Activated CD4-positive, alpha-beta T cell treated with anti-CD3 and anti-CD28 coated beads, Interleukin-2, amount 50 U/mL, for 16 hours (primary cell): Measurements from ENCODE around the gene LSP1.
A peak's percentile ranks its signal among the peaks of the same experiment; 100 is the strongest.

Experiments used
- DNase-seq: peaks from one replicate; pipeline ENCODE4 v3.0.0-alpha.2; 2020

The LSP1 gene

GRCh38 chr11:1825039-1825740, 27.7 kb upstream of the LSP1 start:
- DNase-seq: no peak

GRCh38 chr11:1825785-1826451, 27.0 kb upstream of the LSP1 start:
- DNase-seq: no peak

DNA sequence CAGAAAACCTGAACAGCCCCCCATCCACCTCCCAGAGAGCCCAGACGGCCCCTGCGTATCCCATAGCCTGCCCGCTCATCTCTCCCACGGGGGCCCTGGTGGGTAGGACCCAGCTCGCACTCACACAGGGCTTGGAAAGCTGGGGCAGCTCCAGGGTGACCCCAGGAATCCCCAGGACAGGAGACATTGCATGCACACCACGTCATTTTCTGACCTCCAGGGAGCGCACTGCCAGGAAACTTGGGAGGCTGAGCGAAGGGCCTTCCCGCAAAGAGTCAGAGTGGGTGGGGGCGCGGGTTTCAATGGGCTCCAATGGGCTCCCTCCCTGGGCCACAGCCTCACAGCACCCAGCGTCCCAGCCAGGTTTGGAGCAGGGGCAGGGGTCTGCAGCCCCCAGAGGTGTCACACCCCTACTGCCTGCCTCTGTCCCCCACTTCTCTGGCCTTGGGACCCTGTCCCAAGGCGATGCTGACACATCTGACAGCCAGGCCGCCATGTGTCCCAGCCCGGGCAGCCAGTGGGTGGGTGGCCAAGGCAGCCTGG, 26.3 kb upstream of the LSP1 start:
- no peak for DNase-seq

- DNase-seq: no peak
Measured at GRCh38 chr11:1827095-1827813, 25.6 kb upstream of the LSP1 start.

DNA sequence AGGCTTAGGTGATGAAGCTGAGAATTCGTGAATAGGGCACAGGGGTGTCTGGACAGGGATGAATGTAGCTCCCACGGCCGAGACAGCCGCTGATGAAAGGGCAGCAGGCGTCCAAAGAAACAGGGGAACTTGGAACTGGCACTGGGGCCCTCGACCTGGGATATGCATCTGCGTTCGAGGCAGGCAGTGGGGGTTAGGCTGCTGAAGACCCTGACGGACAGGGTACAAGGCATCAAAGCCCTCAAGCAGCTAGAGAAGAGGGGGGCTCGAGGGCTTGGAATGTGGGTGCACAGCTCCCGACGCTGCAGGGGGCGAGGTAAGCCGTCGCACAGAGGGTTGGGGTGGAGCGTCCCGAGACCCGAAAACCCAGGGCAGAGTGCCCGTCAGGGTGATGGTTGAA, 25.0 kb upstream of the LSP1 start:
- no peak for DNase-seq

- DNase-seq: no peak
Measured at GRCh38 chr11:1828542-1828941, 24.3 kb upstream of the LSP1 start.

DNA sequence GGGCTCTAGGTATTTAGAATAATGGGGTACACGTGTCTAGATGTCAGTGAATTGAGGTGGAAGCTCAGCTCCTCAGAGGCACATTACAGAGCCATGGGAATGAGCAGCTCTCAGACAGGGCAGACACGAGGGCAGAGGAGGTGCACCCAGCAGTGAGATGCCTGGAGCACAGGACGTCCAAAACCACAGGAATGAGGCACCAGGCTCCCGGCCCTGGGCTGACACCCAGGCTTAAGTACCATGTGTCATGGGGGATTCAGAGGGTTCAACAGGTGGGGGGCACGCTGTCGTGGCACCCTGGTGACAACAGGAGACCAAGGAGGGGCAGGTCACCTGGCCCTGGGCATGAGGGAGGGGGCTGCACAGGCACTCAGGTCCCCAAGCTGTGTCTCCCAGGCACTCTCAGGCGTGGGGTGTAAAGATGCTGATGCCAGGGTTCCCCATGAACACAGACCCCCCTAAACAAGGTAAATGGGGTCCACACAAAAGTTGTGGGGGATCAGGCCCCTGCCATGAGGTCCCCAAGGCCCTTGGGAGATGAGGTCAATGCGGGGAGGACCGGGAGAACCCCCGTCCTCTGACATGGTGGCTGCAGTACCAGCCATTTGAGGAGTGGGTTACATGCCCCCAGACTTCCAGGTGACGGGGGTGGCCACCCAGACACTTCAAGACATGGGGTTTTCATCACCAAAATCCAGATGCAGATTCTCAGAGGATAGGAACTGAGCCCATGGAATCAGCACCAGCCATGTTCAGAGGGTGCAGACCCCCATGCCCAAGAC, 23.7 kb upstream of the LSP1 start:
- no peak for DNase-seq

- no peak for DNase-seq
Measured at GRCh38 chr11:1830004-1830321, 22.9 kb upstream of the LSP1 start.

DNA sequence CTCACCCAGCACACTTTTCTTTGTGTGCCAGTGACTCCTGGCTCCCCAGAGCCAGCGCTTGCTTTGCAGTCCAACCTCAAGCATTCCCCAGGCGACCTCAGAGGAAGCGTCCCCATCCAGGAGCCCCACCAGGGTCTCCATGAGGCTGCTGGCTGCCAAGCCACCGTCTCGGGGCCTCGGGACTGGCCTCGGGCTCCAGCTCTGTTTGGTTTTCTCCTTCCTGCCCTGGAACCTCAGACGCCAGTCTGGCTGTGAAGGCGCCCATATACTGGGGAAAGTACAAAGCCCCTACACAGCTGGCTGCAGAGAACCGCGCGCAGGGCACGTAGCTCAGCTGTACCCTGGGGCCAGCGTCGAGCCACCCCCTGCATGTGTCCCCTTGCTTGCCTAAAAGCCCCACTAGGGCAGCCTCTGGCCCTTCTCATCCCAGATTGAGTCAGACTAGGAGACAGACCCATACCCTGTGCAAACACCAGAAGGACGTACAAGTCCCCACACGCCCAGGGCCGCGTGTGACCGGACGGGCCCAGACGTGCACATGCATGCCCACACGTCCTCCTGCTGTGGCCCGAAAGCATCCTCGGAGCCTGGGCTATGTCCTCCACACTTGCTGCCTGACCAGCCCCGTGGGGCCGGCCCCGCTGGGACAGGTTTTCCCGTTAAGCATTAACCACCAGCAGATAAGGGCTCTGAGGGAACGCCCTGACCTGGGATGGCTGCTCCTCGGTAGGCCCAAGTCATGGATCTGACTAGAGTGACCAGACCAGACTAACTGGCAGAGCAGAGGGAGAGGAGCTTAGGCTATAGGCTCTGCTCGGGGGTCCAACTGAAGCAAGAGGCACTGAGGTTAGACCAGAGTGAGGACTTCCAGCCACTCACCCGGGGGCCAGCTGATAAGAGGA, 22.3 kb upstream of the LSP1 start:
- DNase-seq: no peak

GRCh38 chr11:1831338-1832210, 21.3 kb upstream of the LSP1 start:
- DNase-seq: no peak

GRCh38 chr11:1832211-1832919, 20.5 kb upstream of the LSP1 start:
- DNase-seq: peak; percentile 46

DNA sequence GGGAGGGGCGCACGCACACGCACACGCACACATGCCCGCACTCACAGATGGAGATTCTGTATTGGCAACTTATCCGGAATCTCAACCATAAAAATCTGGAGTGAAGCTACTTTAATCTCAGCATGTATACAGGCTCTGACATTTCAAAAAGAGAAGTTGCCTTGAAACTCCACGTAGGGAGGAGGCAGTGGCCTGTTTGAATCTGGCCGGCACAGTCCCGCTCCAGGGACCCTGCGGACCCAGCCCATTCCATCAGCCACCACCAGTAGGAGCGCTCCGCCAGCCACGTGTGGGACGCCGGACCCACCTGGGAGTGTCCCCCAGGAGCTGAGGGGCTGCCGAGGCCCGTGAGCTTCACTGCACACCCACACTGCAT, 20.0 kb upstream of the LSP1 start:
- no peak for DNase-seq

- no peak for DNase-seq
Measured at GRCh38 chr11:1834062-1834610, 18.7 kb upstream of the LSP1 start.

GRCh38 chr11:1834779-1835670, 17.9 kb upstream of the LSP1 start, which contains the start of gene SYT8:
SYT8 (plus strand) TSS chr11:1834990; CDS start chr11:1835106, 116 bp downstream.
- no peak for DNase-seq

- DNase-seq: no peak
Measured at GRCh38 chr11:1835671-1836010, 17.2 kb upstream of the LSP1 start.

DNA sequence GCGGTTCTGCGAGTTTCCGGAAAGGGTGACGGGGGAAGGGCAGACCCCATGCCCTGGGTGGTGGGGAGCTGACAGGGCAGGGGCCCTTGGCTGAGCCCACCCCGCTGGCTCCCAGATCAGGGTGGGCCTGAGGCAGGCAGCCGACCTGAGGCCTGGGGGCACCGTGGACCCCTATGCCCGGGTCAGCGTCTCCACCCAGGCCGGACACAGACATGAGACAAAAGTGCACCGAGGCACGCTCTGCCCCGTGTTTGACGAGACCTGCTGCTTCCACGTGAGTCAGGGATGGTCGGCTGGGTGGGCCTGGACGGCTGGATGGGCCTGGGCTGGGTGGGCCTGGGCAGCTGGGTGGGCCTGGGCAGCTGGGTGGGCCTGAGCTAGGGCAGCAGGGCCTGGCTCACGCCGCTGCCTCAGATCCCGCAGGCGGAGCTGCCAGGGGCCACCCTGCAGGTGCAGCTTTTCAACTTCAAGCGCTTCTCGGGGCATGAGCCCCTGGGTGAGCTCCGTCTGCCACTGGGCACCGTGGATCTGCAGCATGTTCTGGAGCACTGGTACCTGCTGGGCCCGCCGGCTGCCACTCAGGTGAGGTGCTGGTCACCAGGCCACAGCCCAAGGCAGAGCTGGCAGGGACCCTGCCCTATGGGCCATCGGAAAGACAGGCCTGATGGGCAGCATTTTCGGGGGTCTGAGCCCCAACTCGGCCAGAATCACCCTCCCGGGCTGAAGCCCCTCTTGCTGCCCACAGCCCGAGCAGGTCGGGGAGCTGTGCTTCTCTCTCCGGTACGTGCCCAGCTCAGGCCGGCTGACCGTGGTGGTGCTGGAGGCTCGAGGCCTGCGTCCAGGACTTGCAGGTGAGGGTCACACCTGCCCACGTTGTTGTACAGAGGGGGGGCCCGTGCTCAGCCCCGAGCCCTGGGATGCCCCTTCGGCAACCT, 16.6 kb upstream of the LSP1 start:
- no peak for DNase-seq

GRCh38 chr11:1837171-1838076, 15.5 kb upstream of the LSP1 start:
- DNase-seq: peak; percentile 79
